ENCODE data around the gene INSR. TPM values are rescaled to one million over a fixed set of nuclear protein-coding genes. Genes with fewer than 3 reads are reported as not detected.
"Not testable (repeated sequence)": the region's sequence is repeated elsewhere in the genome, so short reads cannot be mapped to it uniquely, and the experiment has no call there.

Gene INSR
- total RNA-seq, 4 donors from 2014 or later, result 46.0 to 97.6 (median 68.3) TPM

DNA sequence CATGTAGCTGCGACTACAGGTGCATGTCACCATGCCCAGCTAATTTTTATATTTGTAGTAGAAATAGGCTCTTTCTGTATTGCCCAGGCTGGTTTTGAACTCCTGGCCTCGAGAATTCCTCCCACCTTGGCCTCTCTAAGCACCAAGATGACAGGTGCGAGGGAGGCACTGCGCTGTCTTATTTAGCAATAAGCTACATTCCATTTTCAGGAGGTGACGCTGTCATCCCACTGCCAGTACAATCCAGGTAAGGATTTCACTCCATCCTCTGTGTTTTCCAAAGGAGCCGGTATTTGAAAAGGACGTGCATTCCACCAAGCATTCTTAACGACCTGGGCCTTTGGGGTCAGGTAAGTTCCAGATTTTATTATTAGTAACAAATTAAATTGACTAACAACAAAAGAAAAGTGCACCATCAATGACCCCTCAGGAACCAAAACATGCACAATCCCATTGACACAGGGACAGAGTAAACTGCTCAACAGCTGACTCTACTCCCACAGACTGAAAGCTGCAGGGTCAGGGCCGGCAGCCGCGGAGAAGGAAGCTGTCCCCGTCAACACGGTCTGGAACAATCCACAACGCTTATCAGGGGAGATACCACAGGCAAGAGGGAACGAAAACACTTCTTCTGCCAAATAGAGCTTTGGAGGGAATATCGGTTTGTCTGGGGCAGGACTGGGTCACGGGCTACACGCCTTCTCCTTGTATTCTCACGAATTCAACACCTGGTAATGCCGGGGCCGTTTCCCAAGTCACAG lies 82.8 kb downstream of the INSR start:
- Histone ChIP-seq H3K9me3 (no peaks in the 10 kb centered on the region), H3K27ac (peak overlapping the region; percentile 61 to 96), H3K27me3 (no peaks in the 10 kb centered on the region), H3K4me1 (peaks cover 0 to 15% of the 10 kb centered on the region in 2 donors), H3K36me3 (no peaks in the 10 kb centered on the region), H3K4me3 (no peak overlapping the region)
- TF ChIP-seq POLR2A (IDR thresholded peaks at IDR 0.05), result no peak
- TF ChIP-seq, protein P1, sequence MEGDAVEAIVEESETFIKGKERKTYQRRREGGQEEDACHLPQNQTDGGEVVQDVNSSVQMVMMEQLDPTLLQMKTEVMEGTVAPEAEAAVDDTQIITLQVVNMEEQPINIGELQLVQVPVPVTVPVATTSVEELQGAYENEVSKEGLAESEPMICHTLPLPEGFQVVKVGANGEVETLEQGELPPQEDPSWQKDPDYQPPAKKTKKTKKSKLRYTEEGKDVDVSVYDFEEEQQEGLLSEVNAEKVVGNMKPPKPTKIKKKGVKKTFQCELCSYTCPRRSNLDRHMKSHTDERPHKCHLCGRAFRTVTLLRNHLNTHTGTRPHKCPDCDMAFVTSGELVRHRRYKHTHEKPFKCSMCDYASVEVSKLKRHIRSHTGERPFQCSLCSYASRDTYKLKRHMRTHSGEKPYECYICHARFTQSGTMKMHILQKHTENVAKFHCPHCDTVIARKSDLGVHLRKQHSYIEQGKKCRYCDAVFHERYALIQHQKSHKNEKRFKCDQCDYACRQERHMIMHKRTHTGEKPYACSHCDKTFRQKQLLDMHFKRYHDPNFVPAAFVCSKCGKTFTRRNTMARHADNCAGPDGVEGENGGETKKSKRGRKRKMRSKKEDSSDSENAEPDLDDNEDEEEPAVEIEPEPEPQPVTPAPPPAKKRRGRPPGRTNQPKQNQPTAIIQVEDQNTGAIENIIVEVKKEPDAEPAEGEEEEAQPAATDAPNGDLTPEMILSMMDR (IDR thresholded peaks at IDR 0.05), result no peak
- peak; percentile 48 to 64 for DNase-seq
- intact Hi-C loops (cut with DNase I; ENCODE audit: low total_unique reads), result no loop called here

DNA sequence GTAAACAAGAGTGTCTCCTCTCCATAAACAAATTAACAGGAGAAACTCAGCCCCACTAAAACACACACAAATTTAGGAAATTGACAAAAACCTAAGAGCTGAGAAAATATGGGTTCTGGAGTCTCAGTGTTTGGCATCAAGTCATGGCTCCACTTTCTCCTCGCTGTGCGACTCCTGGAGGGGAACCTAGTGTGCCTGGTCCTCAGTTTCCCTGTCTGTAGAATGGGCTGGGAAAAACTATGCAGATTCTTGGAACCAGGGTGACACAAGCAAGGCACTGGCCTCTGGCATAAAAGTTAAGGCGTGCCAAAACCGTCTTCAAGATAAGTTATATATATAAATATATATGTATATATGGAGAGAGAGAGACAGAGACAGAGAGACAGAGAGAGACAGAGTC lies 83.9 kb downstream of the INSR start:
- peaks cover 0 to 15% of the 10 kb centered on the region in 2 donors for H3K4me1 ChIP-seq
- no peak for TF ChIP-seq POLR2A (IDR thresholded peaks at IDR 0.05)
- TF ChIP-seq, protein P1 (IDR thresholded peaks at IDR 0.05), result no peak
- no peaks in the 10 kb centered on the region for H3K27me3 ChIP-seq
- H3K9me3 ChIP-seq, result no peaks in the 10 kb centered on the region
- H3K27ac ChIP-seq, result peak overlapping the region in 1 of 2 donors; percentile 96
- H3K36me3 ChIP-seq, result no peaks in the 10 kb centered on the region
- no peak for DNase-seq
- intact Hi-C loops (cut with DNase I; ENCODE audit: low total_unique reads), result no loop called here
- no peak overlapping the region for H3K4me3 ChIP-seq

DNA sequence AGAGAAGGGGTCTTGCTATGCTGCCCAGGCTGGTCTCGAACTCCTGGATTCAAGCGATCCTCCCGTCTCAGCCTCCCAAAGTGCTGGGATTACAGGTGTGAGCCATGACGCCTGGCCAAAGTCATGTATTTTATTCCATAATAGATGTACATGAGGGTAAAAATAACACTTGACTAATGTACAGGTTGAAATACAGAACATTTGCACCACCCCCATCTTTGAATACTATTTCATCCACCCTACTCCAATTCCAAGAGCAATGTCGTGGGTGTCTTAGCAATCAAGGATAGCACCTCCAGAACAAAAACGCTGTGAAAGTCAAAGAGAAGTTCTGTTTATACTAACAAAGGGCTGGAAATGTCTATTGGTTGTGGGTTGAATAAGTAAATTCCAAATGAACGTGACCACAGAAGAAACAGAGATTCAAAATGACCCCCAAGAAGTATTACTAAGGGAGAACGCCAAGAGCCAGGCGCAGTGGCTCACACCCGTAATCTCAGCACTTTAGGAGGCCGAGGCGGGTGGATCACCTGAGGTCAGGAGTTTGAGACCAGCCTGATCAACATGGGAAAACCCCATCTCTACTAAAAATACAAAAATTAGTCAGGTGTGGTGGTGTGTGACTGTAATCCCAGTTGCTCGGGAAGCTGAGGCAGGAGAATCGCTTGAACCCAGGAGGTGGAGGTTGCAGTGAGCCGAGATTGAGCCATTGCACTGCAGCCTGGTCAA lies 84.5 kb downstream of the INSR start:
- H3K9me3 ChIP-seq; H3K27me3 ChIP-seq; DNase-seq; H3K4me3 ChIP-seq; intact Hi-C loops (cut with DNase I; ENCODE audit: low total_unique reads); H3K36me3 ChIP-seq: not testable (repeated sequence)
- H3K4me1 ChIP-seq, result peaks cover 0 to 15% of the 10 kb centered on the region in 2 donors
- H3K27ac ChIP-seq, result peak overlapping the region in 1 of 2 donors; percentile 20

DNA sequence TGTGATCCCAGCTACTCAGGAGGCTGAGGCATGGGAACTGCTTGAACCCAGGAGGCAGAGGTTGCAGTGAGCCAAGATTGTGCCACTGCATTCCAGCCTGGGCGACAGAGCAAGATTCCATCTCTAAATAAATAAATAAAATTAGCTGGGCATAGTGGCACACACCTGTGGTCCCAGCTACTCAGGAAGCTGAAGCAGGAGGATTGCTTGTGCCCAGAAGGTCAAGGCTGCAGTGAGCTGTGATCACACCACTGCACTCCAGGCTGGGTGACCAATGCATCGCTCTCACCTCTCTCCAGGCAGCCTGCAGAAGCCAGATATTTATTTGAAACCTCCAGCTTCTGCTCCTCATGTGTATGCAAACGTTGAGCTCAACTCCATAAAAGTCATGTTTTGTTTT lies 85.2 kb downstream of the INSR start:
- H3K27me3 ChIP-seq; DNase-seq; H3K9me3 ChIP-seq; intact Hi-C loops (cut with DNase I; ENCODE audit: low total_unique reads); H3K4me3 ChIP-seq; H3K36me3 ChIP-seq: not testable (repeated sequence)
- Histone ChIP-seq H3K4me1 (peaks cover 0 to 15% of the 10 kb centered on the region in 2 donors), H3K27ac (peak overlapping the region in 1 of 2 donors; percentile 50)

DNA sequence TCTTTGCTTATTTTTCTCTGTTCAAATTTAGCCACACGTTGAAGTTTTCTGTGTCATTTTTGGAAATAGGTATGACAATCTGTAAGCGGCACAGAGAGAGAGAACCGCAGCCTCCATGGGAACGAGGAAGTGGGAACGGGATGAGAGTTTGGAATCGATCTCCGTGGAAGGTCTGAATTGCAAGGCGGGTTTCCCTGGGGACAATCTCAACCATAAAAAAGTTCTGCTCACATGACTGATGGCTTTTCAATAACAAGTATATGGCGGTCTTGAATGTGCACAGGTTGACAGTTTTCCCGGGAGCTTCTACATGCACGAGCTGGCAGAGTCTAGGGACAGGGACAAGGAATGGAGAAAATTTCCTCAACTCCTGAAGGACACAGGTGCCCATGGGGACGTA lies 90.9 kb downstream of the INSR start:
- Histone ChIP-seq H3K4me3 (no peak overlapping the region), H3K27me3 (no peaks in the 10 kb centered on the region), H3K4me1 (no peaks in the 10 kb centered on the region), H3K9me3 (no peaks in the 10 kb centered on the region), H3K36me3 (no peaks in the 10 kb centered on the region), H3K27ac (no peak overlapping the region)
- no peak for TF ChIP-seq POLR2A (IDR thresholded peaks at IDR 0.05)
- TF ChIP-seq, protein P1 (IDR thresholded peaks at IDR 0.05), result no peak
- intact Hi-C loops (cut with DNase I; ENCODE audit: low total_unique reads), result no loop called here
- DNase-seq, result no peak

DNA sequence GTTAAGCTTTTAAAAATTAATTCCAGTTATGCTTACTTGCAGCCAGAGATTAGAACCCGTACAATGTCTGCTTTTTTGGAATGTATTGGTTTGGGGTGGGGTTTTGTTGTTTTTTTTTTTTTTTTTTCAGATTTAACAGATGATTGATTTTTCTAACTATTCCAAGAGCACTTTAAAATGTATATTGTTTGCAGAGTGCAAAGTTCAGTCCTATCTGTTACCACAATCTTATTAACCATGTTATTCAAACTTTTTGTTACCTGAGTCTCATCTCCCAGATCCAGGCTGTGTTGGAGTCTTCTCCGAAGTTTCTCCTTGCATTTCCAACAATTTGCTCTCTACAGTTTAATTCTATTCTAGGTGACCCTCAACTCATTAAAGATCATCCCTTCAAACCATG lies 91.3 kb downstream of the INSR start:
- H3K27ac ChIP-seq, result no peak overlapping the region
- H3K4me3 ChIP-seq, result no peak overlapping the region
- no peaks in the 10 kb centered on the region for H3K27me3 ChIP-seq
- no peaks in the 10 kb centered on the region for H3K36me3 ChIP-seq
- intact Hi-C loops (cut with DNase I; ENCODE audit: low total_unique reads), result no loop called here
- no peak for DNase-seq
- TF ChIP-seq, protein P1 (IDR thresholded peaks at IDR 0.05), result no peak
- no peak for TF ChIP-seq POLR2A (IDR thresholded peaks at IDR 0.05)
- H3K9me3 ChIP-seq, result no peaks in the 10 kb centered on the region
- H3K4me1 ChIP-seq, result no peaks in the 10 kb centered on the region
